Measurements from ENCODE around the gene DISP2. TPM values are rescaled to one million over a fixed set of nuclear protein-coding genes. Genes with fewer than 3 reads are reported as not detected.

The DISP2 gene
- total and polyA plus RNA-seq, 9 of the 15 experiments (the other 6 are each of a cell fraction or from before 2014, with no cell fraction given), result 0.06 to 0.89 (median 0.15) TPM; not detected in 1

- TF ChIP-seq, protein P1, sequence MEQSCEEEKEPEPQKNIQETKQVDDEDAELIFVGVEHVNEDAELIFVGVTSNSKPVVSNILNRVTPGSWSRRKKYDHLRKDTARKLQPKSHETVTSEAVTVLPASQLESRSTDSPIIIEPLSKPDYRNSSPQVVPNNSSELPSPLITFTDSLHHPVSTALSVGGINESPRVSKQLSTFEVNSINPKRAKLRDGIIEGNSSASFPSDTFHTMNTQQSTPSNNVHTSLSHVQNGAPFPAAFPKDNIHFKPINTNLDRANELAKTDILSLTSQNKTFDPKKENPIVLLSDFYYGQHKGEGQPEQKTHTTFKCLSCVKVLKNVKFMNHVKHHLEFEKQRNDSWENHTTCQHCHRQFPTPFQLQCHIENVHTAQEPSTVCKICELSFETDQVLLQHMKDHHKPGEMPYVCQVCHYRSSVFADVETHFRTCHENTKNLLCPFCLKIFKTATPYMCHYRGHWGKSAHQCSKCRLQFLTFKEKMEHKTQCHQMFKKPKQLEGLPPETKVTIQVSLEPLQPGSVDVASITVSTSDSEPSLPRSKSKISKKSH (CRISPR knock-in tag; IDR thresholded peaks at IDR 0.05), result no peak
- TF ChIP-seq, protein P2, sequence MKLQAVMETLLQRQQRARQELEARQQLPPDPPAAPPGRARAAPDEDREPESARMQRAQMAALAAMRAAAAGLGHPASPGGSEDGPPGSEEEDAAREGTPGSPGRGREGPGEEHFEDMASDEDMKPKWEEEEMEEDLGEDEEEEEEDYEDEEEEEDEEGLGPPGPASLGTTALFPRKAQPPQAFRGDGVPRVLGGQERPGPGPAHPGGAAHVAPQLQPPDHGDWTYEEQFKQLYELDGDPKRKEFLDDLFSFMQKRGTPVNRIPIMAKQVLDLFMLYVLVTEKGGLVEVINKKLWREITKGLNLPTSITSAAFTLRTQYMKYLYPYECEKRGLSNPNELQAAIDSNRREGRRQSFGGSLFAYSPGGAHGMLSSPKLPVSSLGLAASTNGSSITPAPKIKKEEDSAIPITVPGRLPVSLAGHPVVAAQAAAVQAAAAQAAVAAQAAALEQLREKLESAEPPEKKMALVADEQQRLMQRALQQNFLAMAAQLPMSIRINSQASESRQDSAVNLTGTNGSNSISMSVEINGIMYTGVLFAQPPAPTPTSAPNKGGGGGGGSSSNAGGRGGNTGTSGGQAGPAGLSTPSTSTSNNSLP (IDR thresholded peaks at IDR 0.05; ENCODE audit: borderline replicate concordance, low read depth, low read length), result no peak
- TF ChIP-seq RBM17 (IDR thresholded peaks at IDR 0.05; ENCODE audit: borderline replicate concordance, low read depth, low read length), result no peak
- no peak for TF ChIP-seq SUPT5H (IDR thresholded peaks at IDR 0.05)
- TF ChIP-seq XRCC5 (IDR thresholded peaks at IDR 0.05; ENCODE audit: low read depth, low read length), result no peak
- TF ChIP-seq STAT5A (IDR thresholded peaks at IDR 0.05; ENCODE audit: borderline replicate concordance, low read length), result peak; percentile 67
- TF ChIP-seq CBX1 (IDR thresholded peaks at IDR 0.05; ENCODE audit: low read depth), result no peak
- no peak for TF ChIP-seq ID3 (CRISPR knock-in tag; IDR thresholded peaks at IDR 0.05)
- no peak for TF ChIP-seq ID3 (tag; IDR thresholded peaks at IDR 0.05)
- TF ChIP-seq ZNF79 (CRISPR knock-in tag; IDR thresholded peaks at IDR 0.05; ENCODE audit: low read depth), result no peak
- peak; percentile 40 to 58 for TF ChIP-seq E2F6 (IDR thresholded peaks at IDR 0.05; ENCODE audit: borderline replicate concordance in 1 of 2, extremely low read depth in 1 of 2, insufficient read depth in 1 of 2, insufficient read length in 1 of 2, low read depth in 1 of 2, low read length in 1 of 2, poor library complexity in 1 of 2, severe bottlenecking in 1 of 2)
- no peak for TF ChIP-seq ZNF232 (CRISPR knock-in tag; IDR thresholded peaks at IDR 0.05)
- no peak for TF ChIP-seq RUNX1 (IDR thresholded peaks at IDR 0.05; ENCODE audit: low read depth)
- no peak for TF ChIP-seq ZNF143 (CRISPR knock-in tag; IDR thresholded peaks at IDR 0.05)
- no peak for TF ChIP-seq ZNF384 (IDR thresholded peaks at IDR 0.05; ENCODE audit: low read depth, low read length)
- no peak for TF ChIP-seq CHD1 (IDR thresholded peaks at IDR 0.05; ENCODE audit: low read length)
- no peak for TF ChIP-seq KLF16 (IDR thresholded peaks at IDR 0.05)
- no peak for TF ChIP-seq POLR2AphosphoS2 (IDR thresholded peaks at IDR 0.05; ENCODE audit: low read length)
- no peak for TF ChIP-seq PRPF4 (IDR thresholded peaks at IDR 0.05; ENCODE audit: insufficient read depth, low read depth, low read length, poor library complexity, severe bottlenecking)
- no peak for TF ChIP-seq TFAM (CRISPR knock-in tag; conservative IDR thresholded peaks at IDR 0.05)
- TF ChIP-seq ZBTB43 (CRISPR knock-in tag; IDR thresholded peaks at IDR 0.05), result no peak
- peak; percentile 66 for TF ChIP-seq SOX6 (IDR thresholded peaks at IDR 0.05)
- peak; percentile 79; the same call in 1 of the 2 replicates for TF ChIP-seq POLR2AphosphoS5 (IDR thresholded peaks at IDR 0.05; ENCODE audit: control insufficient read depth, insufficient read depth, low read depth, low read length)
- no peak for TF ChIP-seq SAFB2 (IDR thresholded peaks at IDR 0.05; ENCODE audit: borderline replicate concordance, low read depth, low read length, severe bottlenecking)
These were observed 69.2 kb downstream of the DISP2 start (continued) for GRCh38 chr15:40427188-40427587.

All from K562 (cell line).